A549 treated with dexamethasone at 1 μM for 4 hours (cell line): Measurements from ENCODE around the gene CASD1. TPM values are rescaled to one million over a fixed set of nuclear protein-coding genes. Genes with fewer than 3 reads are reported as not detected.

Experiments
- total RNA-seq: library from RNA; stranded (reverse); fragments of 200-300 nt; extraction: Qiagen RNA extraction; gene quantifications from 5 replicates; pipeline ENCODE4 v1.2.3, GENCODE V29; 2022

The CASD1 gene
- total RNA-seq, result 6.1 to 12.4 TPM (median 9.9 TPM) in 5 replicates

DNA sequence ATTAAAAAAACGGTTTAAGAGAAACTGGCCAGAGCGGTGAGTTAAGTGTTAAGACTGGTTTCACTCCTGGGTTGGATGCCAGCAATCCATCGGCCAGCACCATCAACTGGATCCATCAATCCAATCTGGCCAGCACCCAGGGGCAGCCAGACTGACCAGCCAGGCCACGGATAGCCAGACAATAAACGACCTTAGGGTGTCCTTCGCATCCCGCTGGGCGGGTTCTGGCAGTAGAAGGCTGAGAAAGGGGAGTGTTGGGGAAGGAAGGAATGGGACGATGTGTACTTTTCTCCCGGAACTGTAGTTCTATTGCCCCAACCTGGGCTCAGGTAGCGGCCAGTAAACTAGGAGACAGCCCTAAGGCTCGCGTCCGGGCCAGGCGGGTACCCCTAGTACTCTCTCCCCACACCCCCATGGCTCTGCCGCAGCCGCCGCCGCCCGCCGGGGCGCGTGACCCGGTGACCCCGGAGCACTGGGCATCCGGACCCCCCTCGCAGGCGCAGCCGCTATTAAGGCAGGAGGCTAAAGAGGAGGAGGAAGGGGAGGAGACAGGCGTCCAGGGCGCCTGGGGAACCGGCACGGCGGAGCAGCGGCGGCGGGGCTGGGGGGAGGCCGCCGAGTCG is at the start of gene CASD1:
Gene CASD1 (plus strand): TSS at position 546 of the 623 bp plus-strand sequence. CDS start 276 bp downstream, outside the sequence.

Other genes starting within 250 kb of the CASD1 start
- gene COL1A2, start 114.9 kb upstream of the CASD1 start, total RNA-seq, result 0.06 TPM in 1 of 5 replicates, not detected in the others
- 47.1 to 52.2 TPM (median 50.4 TPM) in 5 replicates for gene SGCE, start 146.3 kb downstream of the CASD1 start, total RNA-seq